H1 (cell line): ENCODE data around the gene TOMM5. TPM values are rescaled to one million over a fixed set of nuclear protein-coding genes. Genes with fewer than 3 reads are reported as not detected.

Experiments
- CTCF ChIA-PET: fragments of 300-600 bp; sonication (Branson Sonifier 250); formaldehyde crosslinking; loops from one replicate; lab custom pipeline; 2021; ENCODE audit not compliant: partially characterized antibody; lab: Charles Lee
- POLR2A ChIA-PET: fragments of 300-600 bp; sonication (Branson Sonifier 250); formaldehyde crosslinking; loops from one replicate; lab custom pipeline; 2021; ENCODE audit warnings: inconsistent platforms; ENCODE audit not compliant: partially characterized antibody; lab: Charles Lee
- DNase-seq, 2 experiments: peaks; one replicate each; pipeline versions ENCODE4 v3.0.0 to v3.0.0-alpha.2; 2010 to 2022; ENCODE audit warnings: low spot score in 2 of 2, low read depth in 1 of 2, mixed read lengths in 1 of 2
- FAIRE-seq: peaks from 2 replicates; lab custom pipeline; 2011; peaks lifted over from hg19 to GRCh38; lab: Jason Lieb, UNC
- H2AFZ ChIP-seq: 2 replicates; pipeline ENCODE4 v1.8.1; 2012; ENCODE audit warnings: low read length, inconsistent platforms
- H2AK5ac ChIP-seq: 2 replicates; pipeline ENCODE4 v1.6.1; 2013; ENCODE audit warnings: low read depth, low read length
- H2BK120ac ChIP-seq: replicated peaks from 2 replicates; pipeline ENCODE3; 2013; ENCODE audit warnings: low read depth, low read length, inconsistent platforms
- H2BK12ac ChIP-seq: 2 replicates; pipeline ENCODE4 v1.6.1; 2013; ENCODE audit warnings: low read depth, low read length
- H2BK15ac ChIP-seq: 2 replicates; pipeline ENCODE4 v1.6.1; 2013; ENCODE audit warnings: low read length
- H2BK20ac ChIP-seq: 2 replicates; pipeline ENCODE4 v1.6.1; 2013; ENCODE audit warnings: low read length
- H2BK5ac ChIP-seq: 2 replicates; pipeline ENCODE4 v1.6.1; 2013; ENCODE audit warnings: low read depth, low read length
- H3K14ac ChIP-seq: 2 replicates; pipeline ENCODE4 v1.6.1; 2013; ENCODE audit warnings: inconsistent platforms; ENCODE audit not compliant: insufficient read length
- H3K18ac ChIP-seq: 2 replicates; pipeline ENCODE4 v1.6.1; 2013; ENCODE audit warnings: low read length; ENCODE audit errors: extremely low read depth
- H3K23ac ChIP-seq: 2 replicates; pipeline ENCODE4 v1.6.1; 2013; ENCODE audit warnings: inconsistent platforms; ENCODE audit not compliant: insufficient read length
- H3K23me2 ChIP-seq: 2 replicates; pipeline ENCODE4 v1.6.1; 2013; ENCODE audit warnings: low read depth, low read length
- H3K27ac ChIP-seq: 2 replicates; pipeline ENCODE4 v1.6.1; 2011; ENCODE audit warnings: low read depth, low read length, inconsistent platforms
- H3K27me3 ChIP-seq, 4 experiments: replicated peaks in 1 of 4; 1 replicate in 1 of 4; 2 replicates in 3 of 4; pipeline versions ENCODE4 v1.6.1 to v1.8.1; 2011 to 2013; ENCODE audit warnings: low read length in 3 of 4, mild to moderate bottlenecking in 3 of 4, inconsistent platforms in 2 of 4, mixed read lengths in 2 of 4, moderate library complexity in 1 of 4; ENCODE audit not compliant: control insufficient read depth in 3 of 4, insufficient read depth in 3 of 4; ENCODE audit errors: extremely low read depth in 1 of 4
- H3K36me3 ChIP-seq, 4 experiments: 2 replicates each; pipeline versions ENCODE4 v1.6.1 to v1.8.1; 2011 to 2013; ENCODE audit warnings: mild to moderate bottlenecking in 4 of 4, low read length in 3 of 4, moderate library complexity in 2 of 4, control low read depth in 1 of 4, inconsistent platforms in 1 of 4; ENCODE audit not compliant: insufficient read depth in 4 of 4, control insufficient read depth in 2 of 4
- H3K4ac ChIP-seq: replicated peaks from 2 replicates; pipeline ENCODE3; 2013; ENCODE audit warnings: low read length, low read depth, mixed read lengths, inconsistent platforms; ENCODE audit not compliant: insufficient read length
- H3K4me1 ChIP-seq, 4 experiments: replicated peaks in 1 of 4; 1 replicate in 1 of 4; 2 replicates in 3 of 4; pipeline versions ENCODE4 v1.6.1 to v1.8.1; 2011 to 2013; ENCODE audit warnings: low read length in 3 of 4, inconsistent platforms in 2 of 4, mixed read lengths in 1 of 4; ENCODE audit not compliant: insufficient read depth in 4 of 4, control insufficient read depth in 3 of 4
- H3K4me2 ChIP-seq, 2 experiments: 2 replicates each; pipeline versions ENCODE4 v1.6.1 to v1.8.1; 2011 to 2013; ENCODE audit warnings: low read depth in 2 of 2, low read length in 2 of 2, control low read depth in 1 of 2, inconsistent platforms in 1 of 2, mild to moderate bottlenecking in 1 of 2; ENCODE audit not compliant: insufficient read depth in 1 of 2
- H3K4me3 ChIP-seq, 4 experiments: fragments of 200-600, 300-600 bp in 1 of 4; sonication (generic), shearing (Covaris generic), sonication (Bioruptor Twin) in 1 of 4; 2 replicates each; pipeline versions ENCODE4 v1.5.1 to v1.8.1; 2011 to 2016; ENCODE audit warnings: low read length in 4 of 4, low read depth in 3 of 4, control low read depth in 2 of 4, inconsistent platforms in 2 of 4, mild to moderate bottlenecking in 2 of 4, mixed read lengths in 1 of 4, moderate library complexity in 1 of 4; ENCODE audit not compliant: insufficient read depth in 2 of 4; ENCODE audit errors: extremely low read depth in 1 of 4
- H3K56ac ChIP-seq: replicated peaks from 2 replicates; pipeline ENCODE3; 2013; ENCODE audit warnings: low read depth, mild to moderate bottlenecking, mixed read lengths, low read length, inconsistent platforms; ENCODE audit not compliant: insufficient read length
- H3K79me1 ChIP-seq: 2 replicates; pipeline ENCODE4 v1.6.1; 2013; ENCODE audit warnings: low read depth, low read length, control low read depth
- H3K79me2 ChIP-seq, 2 experiments: 2 replicates each; pipeline versions ENCODE4 v1.6.1 to v1.8.1; 2012 to 2013; ENCODE audit warnings: low read length in 2 of 2, mild to moderate bottlenecking in 2 of 2, inconsistent platforms in 1 of 2; ENCODE audit not compliant: insufficient read depth in 2 of 2, control insufficient read depth in 1 of 2
- H3K9ac ChIP-seq, 4 experiments: replicated peaks in 1 of 4; 1 replicate in 1 of 4; 2 replicates in 3 of 4; pipeline versions ENCODE4 v1.6.1 to v1.8.1; 2011 to 2013; ENCODE audit warnings: low read depth in 3 of 4, low read length in 3 of 4, control low read depth in 2 of 4, mild to moderate bottlenecking in 2 of 4, moderate library complexity in 2 of 4, inconsistent platforms in 1 of 4; ENCODE audit errors: extremely low read depth in 1 of 4
- H3K9me3 ChIP-seq, 2 experiments: 2 replicates each; pipeline versions ENCODE4 v1.6.1 to v1.8.1; 2012 to 2013; ENCODE audit warnings: mild to moderate bottlenecking in 2 of 2, moderate library complexity in 2 of 2, control low read depth in 1 of 2, inconsistent platforms in 1 of 2, low read depth in 1 of 2, low read length in 1 of 2, mixed read lengths in 1 of 2; ENCODE audit not compliant: insufficient read depth in 2 of 2
- H4K20me1 ChIP-seq, 2 experiments: replicated peaks in 1 of 2; 2 replicates each; pipeline versions ENCODE3 to v1.8.1; 2011 to 2013; ENCODE audit warnings: inconsistent platforms in 2 of 2, low read length in 2 of 2, mild to moderate bottlenecking in 1 of 2; ENCODE audit not compliant: insufficient read depth in 2 of 2, control insufficient read depth in 1 of 2
- H4K5ac ChIP-seq: 2 replicates; pipeline ENCODE4 v1.6.1; 2013; ENCODE audit warnings: low read length, low read depth, mixed read lengths, inconsistent platforms; ENCODE audit not compliant: insufficient read length
- H4K8ac ChIP-seq: 2 replicates; pipeline ENCODE4 v1.8.0; 2013; ENCODE audit warnings: mild to moderate bottlenecking, moderate library complexity, low read length, inconsistent platforms; ENCODE audit not compliant: insufficient read depth; ENCODE audit errors: extremely low read depth
- H4K91ac ChIP-seq: replicated peaks from 2 replicates; pipeline ENCODE3; 2013; ENCODE audit warnings: low read length, mixed read lengths, inconsistent platforms; ENCODE audit not compliant: insufficient read length
- BACH1 ChIP-seq: IDR thresholded peaks from 2 replicates; pipeline ENCODE4 v1.6.1; 2012; ENCODE audit warnings: low read length, improper control_type of control experiment
- BRCA1 ChIP-seq: IDR thresholded peaks from 2 replicates; pipeline ENCODE4 v1.6.1; 2012; ENCODE audit warnings: low read depth, low read length, improper control_type of control experiment
- CHD2 ChIP-seq: IDR thresholded peaks from 2 replicates; pipeline ENCODE4 v1.6.1; 2012; ENCODE audit warnings: low read length, improper control_type of control experiment
- EZH2 ChIP-seq: fragments of 200-600 bp; sonication (generic); IDR thresholded peaks from 2 replicates; pipeline ENCODE4 v1.7.1; 2012; ENCODE audit warnings: low read depth, mild to moderate bottlenecking, moderate library complexity, low read length, inconsistent platforms; ENCODE audit not compliant: severe bottlenecking
- POLR2AphosphoS5 ChIP-seq: IDR thresholded peaks from 2 replicates; pipeline ENCODE4 v1.6.1; 2011; ENCODE audit warnings: low read depth, low read length
- WGBS, 2 experiments: shearing (Covaris generic) in 1 of 2; methylation state at CpG; one replicate each; pipeline versions ENCODE4 v1.1.6 to v1.1.7; 2013 to 2015; ENCODE audit warnings: low lambda C conversion rate in 2 of 2, mixed read lengths in 2 of 2, inconsistent platforms in 1 of 2, low coverage in 1 of 2, missing lambda C conversion rate in 1 of 2; ENCODE audit not compliant: insufficient replicate concordance in 2 of 2, insufficient coverage in 1 of 2, insufficient read length in 1 of 2; ENCODE audit errors: extremely low coverage in 1 of 2, missing lambda C conversion rate in 1 of 2; 5-methylcytosine and 5-hydroxymethylcytosine counted together
- polyA plus RNA-seq, 7 experiments: library from polyadenylated mRNA; depleted of rRNA in 3 of 7; stranded (reverse) in 5 of 7; unstranded in 2 of 7; fragments of >200 nt in 5 of 7; fragments of 200-250 nt in 2 of 7; gene quantifications; 1 replicate in 5 of 7; 2 replicates in 1 of 7; 4 replicates in 1 of 7; pipeline versions ENCODE4 v1.2.1 to v1.2.3, GENCODE V29; 2011 to 2013; ENCODE audit warnings: missing spikeins in 2 of 7, mixed read lengths in 2 of 7
- total RNA-seq: library from RNA; stranded (reverse); fragmentation: NEBNext Ultra II Directional; extraction: Animal tissue kit (Norgen Biotek cat#: 25700); gene quantifications from 2 replicates; pipeline ENCODE4 v1.2.1, GENCODE V29; 2021

TOMM5 gene
- total and polyA plus RNA-seq, 2 of the 8 experiments (the other 6 are each of a cell fraction or from before 2014, with no cell fraction given), result 171 to 174 TPM

DNA sequence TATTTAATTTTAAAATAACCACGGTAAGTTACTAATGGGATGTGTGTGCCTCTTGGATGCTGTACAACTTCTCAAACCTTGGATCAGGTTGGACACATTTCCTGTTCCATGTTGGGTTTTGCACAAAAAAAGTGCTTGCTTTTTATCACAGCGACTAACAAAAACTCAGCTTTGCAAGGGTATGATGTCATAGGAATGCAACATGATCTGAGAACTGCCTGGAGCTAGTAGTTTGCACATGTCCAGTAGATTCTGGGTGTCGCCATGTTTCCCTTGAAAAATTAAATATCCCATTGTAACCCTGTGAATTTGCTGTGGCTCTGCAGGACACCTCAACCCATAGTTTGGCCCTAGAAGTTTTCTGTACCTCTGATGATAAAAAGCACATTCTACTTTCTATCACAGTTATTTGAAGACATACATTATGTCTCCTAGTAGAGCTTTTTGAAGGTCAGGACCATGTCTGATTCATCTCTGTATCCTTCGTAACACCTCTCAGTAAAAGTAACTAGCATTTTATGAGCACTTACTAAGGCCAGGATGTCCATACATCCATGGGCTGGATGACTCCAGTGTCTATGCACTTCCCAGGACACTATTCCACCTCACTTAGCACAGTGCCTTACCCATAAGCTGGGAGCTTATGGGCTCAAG, 46.8 kb upstream of the TOMM5 start:
- Histone ChIP-seq H4K8ac (no peak overlapping the region), H2BK5ac (no peak overlapping the region), H4K5ac (no peak overlapping the region), H3K56ac (no peak overlapping the region), H3K4ac (no peak overlapping the region), H3K79me1 (no peaks in the 10 kb centered on the region), H3K9me3 (no peaks in the 10 kb centered on the region), H3K4me2 (no peak overlapping the region), H4K20me1 (no peaks in the 10 kb centered on the region), H3K23me2 (no peaks in the 10 kb centered on the region), H2AFZ (no peak overlapping the region), H2BK120ac (no peak overlapping the region), H2AK5ac (no peak overlapping the region), H2BK20ac (no peak overlapping the region), H3K14ac (no peak overlapping the region), H3K18ac (no peak overlapping the region), H4K91ac (no peak overlapping the region), H3K79me2 (no peaks in the 10 kb centered on the region), H3K4me1 (no peaks in the 10 kb centered on the region), H3K27me3 (no peaks in the 10 kb centered on the region), H3K27ac (no peak overlapping the region), H3K4me3 (no peak overlapping the region), H2BK12ac (no peak overlapping the region), H3K9ac (no peak overlapping the region), H3K23ac (no peak overlapping the region), H2BK15ac (no peak overlapping the region), H3K36me3 (no peaks in the 10 kb centered on the region)
- DNase-seq, result no peak
- FAIRE-seq, result no peak
- TF ChIP-seq BACH1 (no peak), POLR2AphosphoS5 (no peak), BRCA1 (no peak), EZH2 (no peak), CHD2 (no peak)
- ChIA-PET POLR2A (no interaction called here), CTCF (no interaction called here)
- whole genome bisulfite sequencing, 2 experiments, result 83% methylated on average over 4 of the region's 4 CpGs; no CpG with 5 or more reads in 1 of the 2 experiments
